ENCODE results near the gene AFG1L. TPM values are rescaled to one million over a fixed set of nuclear protein-coding genes. Genes with fewer than 3 reads are reported as not detected.

AFG1L gene
- total and polyA plus RNA-seq, 2 donors (not counting 1 experiment from before 2014, with no cell fraction given): 1.7 to 5.4 TPM

- no peak overlapping the region for H3K4me2 ChIP-seq (ENCODE audit: extremely low read depth, insufficient read depth, low read length)
- H3K9me3 ChIP-seq (ENCODE audit: control insufficient read depth, insufficient read depth, low read depth, low read length): no peaks in the 10 kb centered on the region
- H3K9ac ChIP-seq (ENCODE audit: insufficient read depth, low read length): no peak overlapping the region
- no peak for TF ChIP-seq EZH2 (IDR thresholded peaks at IDR 0.05; ENCODE audit: low read length, missing control alignments)
- no peak for TF ChIP-seq CTCF (conservative IDR thresholded peaks at IDR 0.05 in 1 of 2, IDR thresholded peaks at IDR 0.05 in 1 of 2; ENCODE audit: low read depth in 1 of 2, low read length in 2 of 2)
- H3K79me2 ChIP-seq (ENCODE audit: control insufficient read depth, insufficient read depth, low read length): no peaks in the 10 kb centered on the region
- DNase-seq (ENCODE audit: low read depth in 2 of 2): no peak
- H3K4me1 ChIP-seq (ENCODE audit: control insufficient read depth, extremely low read depth, insufficient read depth, low read length): no peaks in the 10 kb centered on the region
- H2AFZ ChIP-seq (ENCODE audit: low read length): no peak overlapping the region
- no peaks in the 10 kb centered on the region for H3K27me3 ChIP-seq (ENCODE audit: control insufficient read depth, insufficient read depth, low read length)
- H3K36me3 ChIP-seq (ENCODE audit: control insufficient read depth, insufficient read depth, low read length): no peaks in the 10 kb centered on the region
- H4K20me1 ChIP-seq (ENCODE audit: control insufficient read depth, extremely low read depth, insufficient read depth, low read length): no peaks in the 10 kb centered on the region
- no peak overlapping the region for H3K27ac ChIP-seq (ENCODE audit: insufficient read depth, low read length)
- H3K4me3 ChIP-seq (replicated peaks in 1 of 4; ENCODE audit: control extremely low read depth in 1 of 4, insufficient read depth in 1 of 4, low read depth in 3 of 4, low read length in 4 of 4): no peak overlapping the region
Measured at GRCh38 chr6:108454356-108454755, 159.5 kb downstream of the AFG1L start.

- no peak overlapping the region for H2AFZ ChIP-seq (ENCODE audit: low read length)
- H3K4me3 ChIP-seq (replicated peaks in 1 of 4; ENCODE audit: control extremely low read depth in 1 of 4, insufficient read depth in 1 of 4, low read depth in 3 of 4, low read length in 4 of 4): no peak overlapping the region
- no peaks in the 10 kb centered on the region for H4K20me1 ChIP-seq (ENCODE audit: control insufficient read depth, extremely low read depth, insufficient read depth, low read length)
- no peak for TF ChIP-seq EZH2 (IDR thresholded peaks at IDR 0.05; ENCODE audit: low read length, missing control alignments)
- TF ChIP-seq CTCF (conservative IDR thresholded peaks at IDR 0.05 in 1 of 2, IDR thresholded peaks at IDR 0.05 in 1 of 2; ENCODE audit: low read depth in 1 of 2, low read length in 2 of 2): no peak
- no peak for DNase-seq (ENCODE audit: low read depth in 2 of 2)
- H3K4me2 ChIP-seq (ENCODE audit: extremely low read depth, insufficient read depth, low read length): no peak overlapping the region
- H3K9me3 ChIP-seq (ENCODE audit: control insufficient read depth, insufficient read depth, low read depth, low read length): no peaks in the 10 kb centered on the region
- no peaks in the 10 kb centered on the region for H3K4me1 ChIP-seq (ENCODE audit: control insufficient read depth, extremely low read depth, insufficient read depth, low read length)
- no peaks in the 10 kb centered on the region for H3K27me3 ChIP-seq (ENCODE audit: control insufficient read depth, insufficient read depth, low read length)
- H3K27ac ChIP-seq (ENCODE audit: insufficient read depth, low read length): no peak overlapping the region
- H3K36me3 ChIP-seq (ENCODE audit: control insufficient read depth, insufficient read depth, low read length): no peaks in the 10 kb centered on the region
- no peaks in the 10 kb centered on the region for H3K79me2 ChIP-seq (ENCODE audit: control insufficient read depth, insufficient read depth, low read length)
- H3K9ac ChIP-seq (ENCODE audit: insufficient read depth, low read length): no peak overlapping the region
Measured at GRCh38 chr6:108455688-108456087, 160.8 kb downstream of the AFG1L start.

- Histone ChIP-seq H3K79me2 (ENCODE audit: control insufficient read depth, insufficient read depth, low read length) (no peaks in the 10 kb centered on the region), H3K4me1 (ENCODE audit: control insufficient read depth, extremely low read depth, insufficient read depth, low read length) (no peaks in the 10 kb centered on the region), H3K4me2 (ENCODE audit: extremely low read depth, insufficient read depth, low read length) (no peak overlapping the region), H3K9ac (ENCODE audit: insufficient read depth, low read length) (no peak overlapping the region), H3K9me3 (ENCODE audit: control insufficient read depth, insufficient read depth, low read depth, low read length) (no peaks in the 10 kb centered on the region), H3K4me3 (replicated peaks in 1 of 4; ENCODE audit: control extremely low read depth in 1 of 4, insufficient read depth in 1 of 4, low read depth in 3 of 4, low read length in 4 of 4) (no peak overlapping the region), H2AFZ (ENCODE audit: low read length) (no peak overlapping the region), H3K36me3 (ENCODE audit: control insufficient read depth, insufficient read depth, low read length) (no peaks in the 10 kb centered on the region), H4K20me1 (ENCODE audit: control insufficient read depth, extremely low read depth, insufficient read depth, low read length) (no peaks in the 10 kb centered on the region), H3K27me3 (ENCODE audit: control insufficient read depth, insufficient read depth, low read length) (no peaks in the 10 kb centered on the region), H3K27ac (ENCODE audit: insufficient read depth, low read length) (no peak overlapping the region)
- TF ChIP-seq EZH2 (IDR thresholded peaks at IDR 0.05; ENCODE audit: low read length, missing control alignments): no peak
- no peak for TF ChIP-seq CTCF (conservative IDR thresholded peaks at IDR 0.05 in 1 of 2, IDR thresholded peaks at IDR 0.05 in 1 of 2; ENCODE audit: low read depth in 1 of 2, low read length in 2 of 2)
- peak in 1 of 2 donors; percentile 12 for DNase-seq (ENCODE audit: low read depth in 2 of 2)
Measured at GRCh38 chr6:108463784-108464183, 168.9 kb downstream of the AFG1L start.
